IMR-90 (cell line): Measurements from ENCODE around the gene CELSR1. TPM values are rescaled to one million over a fixed set of nuclear protein-coding genes. Genes with fewer than 3 reads are reported as not detected.

Experiments
- ATAC-seq: fragments of 200-7000 bp; cut with Tn5 transposase; 2 replicates; pipeline ENCODE4 v1.9.1; 2020; ENCODE audit warnings: low read depth, mild to moderate bottlenecking, moderate library complexity
- BruUV-seq: library from RNA; stranded (reverse); fragments of 400-500 nt; replicated peaks from 2 replicates; lab custom pipeline; 2021; lab: Mats Ljungman, UMichigan
- CTCF ChIA-PET: fragments of 300-600 bp; formaldehyde crosslinking; extraction: SDS; loops from one replicate; lab custom pipeline; 2021; ENCODE audit warnings: antibody characterized with exemption; lab: Yijun Ruan, JAX
- POLR2A ChIA-PET: fragments of 300-600 bp; sonication (Branson Sonifier 250); formaldehyde crosslinking; loops from one replicate; lab custom pipeline; 2022; ENCODE audit warnings: antibody characterized with exemption; ENCODE audit not compliant: unreplicated experiment; lab: Charles Lee
- DNase-seq: peaks from one replicate; pipeline ENCODE4 v3.0.0; 2013
- H2AFZ ChIP-seq: replicated peaks from 2 replicates; pipeline ENCODE3; 2013; ENCODE audit warnings: low read length, mild to moderate bottlenecking; ENCODE audit not compliant: poor library complexity
- H2AK5ac ChIP-seq: 2 replicates; pipeline ENCODE4 v1.6.1; 2013; ENCODE audit warnings: low read depth, low read length, inconsistent platforms
- H2AK9ac ChIP-seq: replicated peaks from 2 replicates; pipeline ENCODE3; 2013; ENCODE audit warnings: mild to moderate bottlenecking, low read depth, low read length, moderate library complexity; ENCODE audit not compliant: poor library complexity
- H2BK120ac ChIP-seq: 2 replicates; pipeline ENCODE4 v1.6.1; 2013; ENCODE audit warnings: low read depth, low read length, inconsistent platforms
- H2BK15ac ChIP-seq: 3 replicates; pipeline ENCODE4 v1.6.1; 2013; ENCODE audit warnings: low read depth, low read length, inconsistent platforms
- H2BK20ac ChIP-seq: 2 replicates; pipeline ENCODE4 v1.6.1; 2013; ENCODE audit warnings: low read depth, mild to moderate bottlenecking, inconsistent platforms, low read length, moderate library complexity
- H2BK5ac ChIP-seq: 2 replicates; pipeline ENCODE4 v1.6.1; 2013; ENCODE audit warnings: mild to moderate bottlenecking, low read depth, low read length, inconsistent platforms; ENCODE audit not compliant: poor library complexity, severe bottlenecking
- H3K14ac ChIP-seq: replicated peaks from 2 replicates; pipeline ENCODE4 v1.6.1; 2013; ENCODE audit warnings: low read depth, low read length, inconsistent platforms
- H3K18ac ChIP-seq: 2 replicates; pipeline ENCODE4 v1.6.1; 2013; ENCODE audit warnings: low read depth, low read length, control low read depth
- H3K23ac ChIP-seq: 2 replicates; pipeline ENCODE4 v1.6.1; 2013; ENCODE audit warnings: low read depth, low read length, inconsistent platforms
- H3K27ac ChIP-seq: 2 replicates; pipeline ENCODE4 v1.5.1; 2013; ENCODE audit warnings: mild to moderate bottlenecking, control low read depth, low read length; ENCODE audit not compliant: insufficient read depth
- H3K27me3 ChIP-seq: 2 replicates; pipeline ENCODE4 v1.6.1; 2013; ENCODE audit warnings: low read length; ENCODE audit not compliant: control insufficient read depth, insufficient read depth
- H3K36me3 ChIP-seq: 2 replicates; pipeline ENCODE4 v1.6.1; 2013; ENCODE audit warnings: low read length, mixed read lengths; ENCODE audit not compliant: control insufficient read depth, insufficient read depth
- H3K4ac ChIP-seq: 2 replicates; pipeline ENCODE4 v1.6.1; 2013; ENCODE audit warnings: low read depth, low read length, inconsistent platforms
- H3K4me1 ChIP-seq: 2 replicates; pipeline ENCODE4 v1.6.1; 2013; ENCODE audit warnings: low read length, mixed read lengths; ENCODE audit not compliant: control insufficient read depth, insufficient read depth
- H3K4me2 ChIP-seq: 2 replicates; pipeline ENCODE4 v1.6.1; 2013; ENCODE audit warnings: low read depth, mild to moderate bottlenecking, control low read depth, low read length, moderate library complexity
- H3K4me3 ChIP-seq: 2 replicates; pipeline ENCODE4 v1.5.1; 2013; ENCODE audit warnings: low read depth, mild to moderate bottlenecking, control low read depth, low read length, moderate library complexity; ENCODE audit not compliant: insufficient read depth
- H3K56ac ChIP-seq: 2 replicates; pipeline ENCODE4 v1.6.1; 2013; ENCODE audit warnings: low read length, inconsistent platforms; ENCODE audit not compliant: insufficient read depth; ENCODE audit errors: extremely low read depth
- H3K79me1 ChIP-seq, 2 experiments: 2 replicates each; pipeline ENCODE4 v1.6.1; 2013; ENCODE audit warnings: low read length in 2 of 2, inconsistent platforms in 1 of 2, low read depth in 1 of 2
- H3K9ac ChIP-seq: 2 replicates; pipeline ENCODE4 v1.6.1; 2013; ENCODE audit warnings: low read depth, low read length, control low read depth
- H3K9me1 ChIP-seq: 2 replicates; pipeline ENCODE4 v1.6.1; 2013; ENCODE audit warnings: low read length, inconsistent platforms; ENCODE audit not compliant: insufficient read depth
- H3K9me3 ChIP-seq: 2 replicates; pipeline ENCODE4 v1.6.1; 2013; ENCODE audit warnings: low read length; ENCODE audit not compliant: control insufficient read depth, insufficient read depth
- H4K20me1 ChIP-seq: 2 replicates; pipeline ENCODE4 v1.6.1; 2013; ENCODE audit warnings: low read length, inconsistent platforms; ENCODE audit not compliant: insufficient read depth
- H4K5ac ChIP-seq: 2 replicates; pipeline ENCODE4 v1.6.1; 2013; ENCODE audit warnings: mild to moderate bottlenecking, low read depth, low read length, control low read depth
- H4K8ac ChIP-seq, 2 experiments: 2 replicates each; pipeline ENCODE4 v1.6.1; 2013; ENCODE audit warnings: low read depth in 2 of 2, low read length in 2 of 2, control low read depth in 1 of 2, inconsistent platforms in 1 of 2
- H4K91ac ChIP-seq: 2 replicates; pipeline ENCODE4 v1.6.1; 2013; ENCODE audit warnings: low read depth, low read length, inconsistent platforms; ENCODE audit not compliant: insufficient read depth
- BHLHE40 ChIP-seq: fragments of 150-350 bp; IDR thresholded peaks from 2 replicates; pipeline ENCODE4 v1.6.1; 2016; ENCODE audit warnings: mild to moderate bottlenecking, low read depth, low read length
- CEBPB ChIP-seq: IDR thresholded peaks from 2 replicates; pipeline ENCODE4 v1.6.1; 2012; ENCODE audit warnings: low read depth, low read length, improper control_type of control experiment
- CHD1 ChIP-seq: IDR thresholded peaks from 2 replicates; pipeline ENCODE4 v1.6.1; 2012; ENCODE audit warnings: low read depth, low read length, improper control_type of control experiment
- CTCF ChIP-seq: conservative IDR thresholded peaks from 2 replicates; pipeline ENCODE4 v1.5.1; 2012; ENCODE audit warnings: mild to moderate bottlenecking, low read depth, low read length, improper control_type of control experiment
- ELK1 ChIP-seq: fragments of 150-350 bp; IDR thresholded peaks from 2 replicates; pipeline ENCODE4 v1.6.1; 2016; ENCODE audit warnings: low read depth, mild to moderate bottlenecking, low read length, moderate library complexity, borderline replicate concordance
- FOS ChIP-seq: fragments of 150-350 bp; IDR thresholded peaks from 2 replicates; pipeline ENCODE4 v1.6.1; 2016; ENCODE audit warnings: low read depth, low read length
- MAFK ChIP-seq: IDR thresholded peaks from 2 replicates; pipeline ENCODE4 v1.6.1; 2012; ENCODE audit warnings: low read depth, low read length, improper control_type of control experiment
- MAZ ChIP-seq: IDR thresholded peaks from 2 replicates; pipeline ENCODE4 v1.6.1; 2012; ENCODE audit warnings: low read depth, mild to moderate bottlenecking, low read length, improper control_type of control experiment, moderate library complexity, borderline replicate concordance
- MXI1 ChIP-seq: IDR thresholded peaks from 2 replicates; pipeline ENCODE4 v1.6.1; 2012; ENCODE audit warnings: low read depth, mild to moderate bottlenecking, low read length, moderate library complexity, borderline replicate concordance
- NFE2L2 ChIP-seq: fragments of 150-350 bp; IDR thresholded peaks from 2 replicates; pipeline ENCODE4 v1.6.1; 2016; ENCODE audit warnings: low read depth, mild to moderate bottlenecking, low read length
- POLR2A ChIP-seq: IDR thresholded peaks from 2 replicates; pipeline ENCODE4 v1.6.1; 2012; ENCODE audit warnings: mild to moderate bottlenecking, low read depth, low read length
- RAD21 ChIP-seq: IDR thresholded peaks from 2 replicates; pipeline ENCODE4 v1.6.1; 2012; ENCODE audit warnings: low read length, improper control_type of control experiment
- RCOR1 ChIP-seq: IDR thresholded peaks from 2 replicates; pipeline ENCODE4 v1.6.1; 2012; ENCODE audit warnings: mild to moderate bottlenecking, low read length, improper control_type of control experiment; ENCODE audit not compliant: insufficient replicate concordance
- RFX5 ChIP-seq: IDR thresholded peaks from 2 replicates; pipeline ENCODE4 v1.8.0; 2012; ENCODE audit warnings: low read depth, mild to moderate bottlenecking, low read length, moderate library complexity
- SMC3 ChIP-seq: fragments of 150-350 bp; IDR thresholded peaks from 2 replicates; pipeline ENCODE4 v1.6.1; 2016; ENCODE audit warnings: low read depth, mild to moderate bottlenecking, antibody characterized with exemption, low read length, moderate library complexity
- USF2 ChIP-seq: fragments of 150-350 bp; IDR thresholded peaks from 2 replicates; pipeline ENCODE4 v1.6.1; 2017; ENCODE audit warnings: mild to moderate bottlenecking, antibody characterized with exemption, low read length, low read depth
- WGBS, 2 experiments: methylation state at CpG; one replicate each; pipeline versions ENCODE4 v1.1.5 to v1.1.7; 2013; ENCODE audit warnings: missing lambda C conversion rate in 2 of 2; ENCODE audit not compliant: insufficient read length in 1 of 2; ENCODE audit errors: extremely low coverage in 2 of 2; 5-methylcytosine and 5-hydroxymethylcytosine counted together
- dilution Hi-C: fragments of 300-500 bp; cut with HindIII; formaldehyde crosslinking; loops from one replicate; pipeline ENCODE4 v1.14.3; 2018; ENCODE audit warnings: low sequenced_read_pairs; ENCODE audit not compliant: unreplicated experiment
- in situ Hi-C: fragments of 300-500 bp; cut with MboI; formaldehyde crosslinking; loops from 3 replicates; pipeline ENCODE4 v1.14.3; 2019; ENCODE audit warnings: low sequenced_read_pairs, inconsistent platforms, mixed read lengths
- intact Hi-C: fragments of 100-400 bp; cut with micrococcal nuclease; formaldehyde crosslinking; loops from 2 replicates; pipeline ENCODE4 v1.10.0; 2022
- polyA plus RNA-seq, 3 experiments: library from polyadenylated mRNA; depleted of rRNA; stranded (reverse); fragments of >200 nt; gene quantifications; 2 replicates each; pipeline ENCODE4 v1.2.3, GENCODE V29; 2012; ENCODE audit warnings: low replicate concordance in 1 of 3
- total RNA-seq: library from RNA; depleted of rRNA; stranded (reverse); fragments of >200 nt; gene quantifications from 2 replicates; pipeline ENCODE4 v1.2.3, GENCODE V29; 2012

Gene CELSR1
- total and polyA plus RNA-seq, 2 of the 4 experiments (the other 2 are of a cell fraction), result 0.36 to 0.82 TPM

GRCh38 chr22:46449116-46449691, 88.2 kb downstream of the CELSR1 start:
- no TSS peak for BruUV-seq
- Histone ChIP-seq H4K8ac (no peak overlapping the region), H3K9me1 (no peaks in the 10 kb centered on the region), H3K14ac (no peak overlapping the region), H4K91ac (no peak overlapping the region), H2AK5ac (no peak overlapping the region), H3K4me3 (no peak overlapping the region), H3K4ac (no peak overlapping the region), H4K20me1 (no peaks in the 10 kb centered on the region), H3K36me3 (no peaks in the 10 kb centered on the region), H2BK15ac (no peak overlapping the region), H2BK20ac (no peak overlapping the region), H2AFZ (no peak overlapping the region), H3K4me2 (no peak overlapping the region), H3K9ac (no peak overlapping the region), H2AK9ac (no peak overlapping the region), H3K56ac (no peak overlapping the region), H2BK5ac (peak overlapping the region; percentile 19), H3K18ac (no peak overlapping the region), H3K27me3 (peaks cover 60% of the 10 kb centered on the region), H3K4me1 (no peaks in the 10 kb centered on the region), H3K9me3 (no peaks in the 10 kb centered on the region), H3K27ac (no peak overlapping the region), H4K5ac (no peak overlapping the region), H2BK120ac (no peak overlapping the region), H3K79me1 (no peaks in the 10 kb centered on the region), H3K23ac (no peak overlapping the region)
- ATAC-seq (no peak), DNase-seq (no peak)
- intact Hi-C loops (no loop called here), dilution Hi-C loops (no loop called here), in situ Hi-C loops (no loop called here)
- CTCF ChIA-PET, result no interaction called here
- no peak for TF ChIP-seq CTCF
- TF ChIP-seq SMC3, result no peak
- TF ChIP-seq RAD21, result no peak
- TF ChIP-seq MAZ, result no peak
- no peak for TF ChIP-seq MAFK
- no peak for TF ChIP-seq CHD1
- no peak for TF ChIP-seq RFX5
- no peak for TF ChIP-seq ELK1
- TF ChIP-seq BHLHE40, result no peak
- TF ChIP-seq USF2, result no peak
- TF ChIP-seq FOS, result no peak
- no peak for TF ChIP-seq RCOR1
- TF ChIP-seq NFE2L2, result no peak
- no peak for TF ChIP-seq MXI1
- no peak for TF ChIP-seq POLR2A
- TF ChIP-seq CEBPB, result no peak
- 33% methylated on average over 1 of the region's 2 CpGs; no CpG with 5 or more reads in 1 of the 2 experiments for WGBS, 2 experiments
- POLR2A ChIA-PET, result no interaction called here
